Amniotic epithelial cell (primary cell): ENCODE results near the gene CLIC1.

Experiments
- DNase-seq: peaks from one replicate; pipeline ENCODE4 v3.0.0-alpha.2; 2010; ENCODE audit warnings: low read depth

The CLIC1 gene

GRCh38 chr6:31737991-31738979 lies 2.0 kb upstream of the CLIC1 start:
- DNase-seq: peak; percentile 90

GRCh38 chr6:31737315-31737990 lies 1.1 kb upstream of the CLIC1 start:
- peak; percentile 33 for DNase-seq

- DNase-seq: no peak
These were observed 511 bp upstream of the CLIC1 start for GRCh38 chr6:31736768-31737314.

GRCh38 chr6:31734821-31735406 lies 1.4 kb downstream of the CLIC1 start:
- peak; percentile 69 for DNase-seq

GRCh38 chr6:31734247-31734820 lies 2.0 kb downstream of the CLIC1 start:
- DNase-seq: no peak

- no peak for DNase-seq
These were observed 2.6 kb downstream of the CLIC1 start for GRCh38 chr6:31733734-31734133.

- DNase-seq: no peak
These were observed 4.3 kb downstream of the CLIC1 start for GRCh38 chr6:31732029-31732428.

GRCh38 chr6:31730631-31731086 lies 5.7 kb downstream of the CLIC1 start:
- DNase-seq: no peak

- DNase-seq: peak; percentile 67
These were observed 6.2 kb downstream of the CLIC1 start for GRCh38 chr6:31729979-31730630.

GRCh38 chr6:31729515-31729978 lies 6.8 kb downstream of the CLIC1 start:
- peak; percentile 81 for DNase-seq

- DNase-seq: no peak
These were observed 7.4 kb downstream of the CLIC1 start, which contains the start of gene DDAH2 for GRCh38 chr6:31728767-31729514. DDAH2 (minus strand) TSS chr6:31729299; CDS start chr6:31729161, 138 bp downstream.

GRCh38 chr6:31727717-31728671 lies 8.3 kb downstream of the CLIC1 start:
- DNase-seq: no peak

GRCh38 chr6:31727034-31727716 lies 9.2 kb downstream of the CLIC1 start:
- DNase-seq: no peak

GRCh38 chr6:31725502-31726350 lies 10.6 kb downstream of the CLIC1 start:
- peak; percentile 90 for DNase-seq

- no peak for DNase-seq
These were observed 12.2 kb downstream of the CLIC1 start for GRCh38 chr6:31723980-31724691.

GRCh38 chr6:31723245-31723979 lies 12.9 kb downstream of the CLIC1 start, which contains the start of gene MPIG6B:
MPIG6B (plus strand) TSS chr6:31723373; CDS start chr6:31723384, 11 bp downstream.
- no peak for DNase-seq
